CD4-positive, alpha-beta T cell (primary cell): ENCODE measurements around the gene DLK1. TPM values are rescaled to one million over a fixed set of nuclear protein-coding genes. Genes with fewer than 3 reads are reported as not detected.

ENCODE experiments used
- ATAC-seq: fragments of 200-7000 bp; cut with Tn5 transposase; one replicate; pipeline ENCODE4 v1.10.0; 2022; ENCODE audit warnings: mild to moderate bottlenecking; ENCODE audit not compliant: poor library complexity
- CTCF ChIA-PET: fragments of 350-600 bp; sonication (Branson Sonifier 250); formaldehyde crosslinking; loops from one replicate; lab custom pipeline; 2021; ENCODE audit warnings: antibody characterized with exemption, inconsistent platforms; lab: Charles Lee
- POLR2A ChIA-PET: fragments of 350-600 bp; sonication (Branson Sonifier 250); formaldehyde crosslinking; loops from one replicate; lab custom pipeline; 2021; ENCODE audit warnings: antibody characterized with exemption, inconsistent platforms; lab: Charles Lee
- DNase-seq, 14 experiments: peaks; one replicate each; pipeline ENCODE4 v3.0.0-alpha.2; 2013 to 2020; ENCODE audit warnings: mixed read lengths in 2 of 14
- H3K27ac ChIP-seq, 2 donors: one replicate each; pipeline versions ENCODE4 v1.5.1 to v1.7.0; 2013; ENCODE audit warnings: low read length in 2 of 2, low read depth in 1 of 2, mild to moderate bottlenecking in 1 of 2
- H3K27me3 ChIP-seq, 2 experiments: 1 replicate in 1 of 2; 2 replicates in 1 of 2; pipeline versions ENCODE4 v1.6.1 to v1.7.0; 2013; ENCODE audit warnings: low read length in 2 of 2, control low read depth in 1 of 2, mild to moderate bottlenecking in 1 of 2, moderate library complexity in 1 of 2; ENCODE audit not compliant: insufficient read depth in 2 of 2, control insufficient read depth in 1 of 2
- H3K36me3 ChIP-seq: one replicate; pipeline ENCODE4 v1.6.1; 2013; ENCODE audit warnings: low read length, control low read depth; ENCODE audit not compliant: insufficient read depth
- H3K4me1 ChIP-seq: one replicate; pipeline ENCODE4 v1.6.1; 2013; ENCODE audit warnings: low read length, control low read depth; ENCODE audit not compliant: insufficient read depth
- H3K4me3 ChIP-seq: one replicate; pipeline ENCODE4 v1.5.1; 2013; ENCODE audit warnings: mild to moderate bottlenecking, low read length, moderate library complexity
- H3K9me3 ChIP-seq, 2 experiments: 1 replicate in 1 of 2; 2 replicates in 1 of 2; pipeline versions ENCODE4 v1.6.1 to v1.7.0; 2013; ENCODE audit warnings: low read length in 2 of 2, mild to moderate bottlenecking in 2 of 2, control low read depth in 1 of 2, moderate library complexity in 1 of 2; ENCODE audit not compliant: control insufficient read depth in 1 of 2, insufficient read depth in 1 of 2
- H3K27ac Mint-ChIP-seq: one replicate; pipeline ENCODE4 v1.8.0; 2020; ENCODE audit warnings: mixed read lengths
- H3K27me3 Mint-ChIP-seq: one replicate; pipeline ENCODE4 v1.8.0; 2021; ENCODE audit warnings: mixed read lengths
- H3K36me3 Mint-ChIP-seq: one replicate; pipeline ENCODE4 v1.8.0; 2021; ENCODE audit warnings: low read depth, mixed read lengths
- H3K4me1 Mint-ChIP-seq: one replicate; pipeline ENCODE4 v1.8.0; 2021; ENCODE audit warnings: low read depth, mixed read lengths
- H3K4me3 Mint-ChIP-seq: one replicate; pipeline ENCODE4 v1.8.0; 2020; ENCODE audit warnings: mild to moderate bottlenecking, mixed read lengths
- H3K9me3 Mint-ChIP-seq: one replicate; pipeline ENCODE4 v1.8.0; 2020; ENCODE audit warnings: mixed read lengths
- CTCF ChIP-seq: fragments of 200-600 bp; IDR thresholded peaks from one replicate; pipeline ENCODE4 v1.8.0; 2022; ENCODE audit warnings: antibody characterized with exemption, mild to moderate bottlenecking
- intact Hi-C, 2 experiments: fragments of 100-400 bp; cut with DNase I in 1 of 2; cut with micrococcal nuclease in 1 of 2; formaldehyde crosslinking; loops; one replicate each; pipeline versions ENCODE4 v1.15.1 to v1.9.0; 2023 to 2025; cut with DNase I, micrococcal nuclease
- total RNA-seq, 174 experiments: library from RNA in 2 of 174; stranded (reverse) in 2 of 174; gene quantifications; one replicate each; pipeline ENCODE4 v1.2.3 and lab custom pipeline; 2021 to 2026

The DLK1 gene
- total RNA-seq, 2 experiments from 2014 or later, result not detected

- no peak overlapping the region for H3K4me3 ChIP-seq
- no peaks in the 10 kb centered on the region for H3K4me1 ChIP-seq
- Mint-ChIP-seq H3K36me3 (no peaks in the 10 kb centered on the region), H3K27me3 (peaks cover 16% of the 10 kb centered on the region), H3K27ac (no peak overlapping the region), H3K4me3 (no peak overlapping the region), H3K4me1 (no peaks in the 10 kb centered on the region), H3K9me3 (no peaks in the 10 kb centered on the region)
- ChIA-PET POLR2A (no interaction called here), CTCF (no interaction called here)
- H3K36me3 ChIP-seq, result no peaks in the 10 kb centered on the region
- intact Hi-C loops, result no loop called here
- ATAC-seq (no peak), DNase-seq (no peak)
- no peaks in the 10 kb centered on the region for H3K9me3 ChIP-seq
- no peak overlapping the region for H3K27ac ChIP-seq
- no peaks in the 10 kb centered on the region for H3K27me3 ChIP-seq
- TF ChIP-seq CTCF, result no peak
These were observed 37.9 kb upstream of the DLK1 start for GRCh38 chr14:100688598-100689461.

DNA sequence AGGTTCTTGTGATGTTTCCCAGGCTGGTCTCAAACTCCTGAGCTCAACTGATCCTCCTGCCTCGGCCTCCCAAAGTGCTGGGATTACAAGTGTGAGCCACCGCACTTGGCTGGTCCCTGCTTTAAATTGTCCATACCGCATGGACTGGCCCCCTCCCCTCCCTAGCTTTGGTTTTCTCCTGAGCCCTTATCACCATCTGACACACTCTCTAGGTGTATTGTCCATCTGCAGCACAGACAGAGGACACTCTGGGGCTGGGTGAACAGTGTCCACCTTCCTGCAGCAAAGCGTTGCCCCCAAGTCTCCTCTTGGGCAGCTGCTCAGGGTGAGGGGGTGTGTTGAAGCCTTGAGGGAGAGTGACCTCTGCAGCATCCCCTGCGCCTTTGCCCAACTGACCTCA is 36.0 kb upstream of the DLK1 start:
- Histone ChIP-seq H3K9me3 (no peaks in the 10 kb centered on the region), H3K4me3 (no peak overlapping the region), H3K4me1 (no peaks in the 10 kb centered on the region), H3K27ac (no peak overlapping the region), H3K36me3 (no peaks in the 10 kb centered on the region), H3K27me3 (peaks cover 0 to 2% of the 10 kb centered on the region in 2 experiments)
- Mint-ChIP-seq H3K36me3 (no peaks in the 10 kb centered on the region), H3K4me3 (no peak overlapping the region), H3K9me3 (no peaks in the 10 kb centered on the region), H3K4me1 (no peaks in the 10 kb centered on the region), H3K27ac (no peak overlapping the region), H3K27me3 (peaks cover 22% of the 10 kb centered on the region)
- intact Hi-C loops, result no loop called here
- POLR2A ChIA-PET, result no interaction called here
- DNase-seq, result no peak
- no peak for TF ChIP-seq CTCF
- CTCF ChIA-PET, result no interaction called here
- no peak for ATAC-seq

GRCh38 chr14:100691395-100692056 is 35.2 kb upstream of the DLK1 start:
- Histone ChIP-seq H3K9me3 (no peaks in the 10 kb centered on the region), H3K4me3 (no peak overlapping the region), H3K36me3 (no peaks in the 10 kb centered on the region), H3K4me1 (no peaks in the 10 kb centered on the region), H3K27me3 (peaks cover 0 to 2% of the 10 kb centered on the region in 2 experiments), H3K27ac (no peak overlapping the region)
- intact Hi-C loops, result no loop called here
- peaks cover 29% of the 10 kb centered on the region for H3K27me3 Mint-ChIP-seq
- no peak overlapping the region for H3K27ac Mint-ChIP-seq
- no peak for ATAC-seq
- H3K36me3 Mint-ChIP-seq, result no peaks in the 10 kb centered on the region
- H3K4me3 Mint-ChIP-seq, result no peak overlapping the region
- ChIA-PET CTCF (no interaction called here), POLR2A (no interaction called here)
- H3K9me3 Mint-ChIP-seq, result no peaks in the 10 kb centered on the region
- no peak for TF ChIP-seq CTCF
- DNase-seq, result no peak
- H3K4me1 Mint-ChIP-seq, result no peaks in the 10 kb centered on the region
